Natural killer cell (primary cell): Measurements from ENCODE around the gene LARP1. TPM values are rescaled to one million over a fixed set of nuclear protein-coding genes. Genes with fewer than 3 reads are reported as not detected.

Experiments
- ATAC-seq, 3 donors: fragments of 150-1000 bp in 2 of 3; fragments of 200-7000 bp in 1 of 3; cut with Tn5 transposase; 1 replicate in 1 of 3; 2 replicates in 2 of 3; pipeline ENCODE4 v1.10.0; 2021; ENCODE audit warnings: mild to moderate bottlenecking in 2 of 3, moderate library complexity in 2 of 3
- DNase-seq, 2 donors: peaks; one replicate each; pipeline versions ENCODE4 v3.0.0 to v3.0.0-alpha.2; 2013 to 2021; ENCODE audit warnings: mixed read lengths in 1 of 2
- H3K27ac ChIP-seq: one replicate; pipeline ENCODE4 v1.5.1; 2013; ENCODE audit warnings: mild to moderate bottlenecking, low read length
- H3K27me3 ChIP-seq: one replicate; pipeline ENCODE4 v1.6.1; 2013; ENCODE audit warnings: low read length; ENCODE audit not compliant: control insufficient read depth, insufficient read depth
- H3K36me3 ChIP-seq: one replicate; pipeline ENCODE4 v1.6.1; 2013; ENCODE audit warnings: low read length; ENCODE audit not compliant: control insufficient read depth, insufficient read depth
- H3K4me1 ChIP-seq: one replicate; pipeline ENCODE4 v1.6.1; 2013; ENCODE audit warnings: low read length; ENCODE audit not compliant: control insufficient read depth, insufficient read depth
- H3K4me3 ChIP-seq: one replicate; pipeline ENCODE4 v1.5.1; 2013; ENCODE audit warnings: low read length
- H3K9me3 ChIP-seq: one replicate; pipeline ENCODE4 v1.6.1; 2013; ENCODE audit warnings: low read length; ENCODE audit not compliant: control insufficient read depth, insufficient read depth
- H3K27ac Mint-ChIP-seq, 2 donors: one replicate each; pipeline ENCODE4 v1.8.0; 2022; ENCODE audit warnings: mild to moderate bottlenecking in 2 of 2, mixed read lengths in 2 of 2, moderate library complexity in 1 of 2
- H3K27me3 Mint-ChIP-seq, 2 donors: one replicate each; pipeline ENCODE4 v1.8.0; 2022; ENCODE audit warnings: low read depth in 2 of 2, mixed read lengths in 2 of 2
- H3K36me3 Mint-ChIP-seq: one replicate; pipeline ENCODE4 v1.8.0; 2022; ENCODE audit warnings: mixed read lengths
- H3K4me1 Mint-ChIP-seq, 2 donors: one replicate each; pipeline ENCODE4 v1.8.0; 2022; ENCODE audit warnings: mixed read lengths in 2 of 2
- H3K4me3 Mint-ChIP-seq: one replicate; pipeline ENCODE4 v1.8.0; 2022; ENCODE audit warnings: mild to moderate bottlenecking, moderate library complexity, mixed read lengths
- H3K9me3 Mint-ChIP-seq, 2 donors: one replicate each; pipeline ENCODE4 v1.8.0; 2022; ENCODE audit warnings: mixed read lengths in 2 of 2
- CTCF ChIP-seq: fragments of 200-600 bp; IDR thresholded peaks from one replicate; pipeline ENCODE4 v1.8.0; 2022; ENCODE audit warnings: antibody characterized with exemption
- WGBS: methylation state at CpG from one replicate; pipeline ENCODE4 v1.1.7; 2013; ENCODE audit warnings: missing lambda C conversion rate; ENCODE audit not compliant: insufficient coverage; 5-methylcytosine and 5-hydroxymethylcytosine counted together
- intact Hi-C: fragments of 100-400 bp; cut with micrococcal nuclease; formaldehyde crosslinking; loops from one replicate; pipeline ENCODE4 v1.14.2; 2022
- total RNA-seq, 4 donors: library from RNA; stranded (reverse); fragments of 120-200 nt in 1 of 4; gene quantifications; one replicate each; pipeline versions ENCODE4 v1.2.3 to v1.2.4, GENCODE V29; 2013 to 2022

The LARP1 gene
- total RNA-seq, 3 donors from 2014 or later (not counting 1 experiment from before 2014, with no cell fraction given) = 103 to 117 (median 112) TPM

- H3K9me3 Mint-ChIP-seq = no peaks in the 10 kb centered on the region
- H3K27me3 ChIP-seq = no peaks in the 10 kb centered on the region
- no peak for ATAC-seq
- no peaks in the 10 kb centered on the region for H3K27me3 Mint-ChIP-seq
- H3K9me3 ChIP-seq = no peaks in the 10 kb centered on the region
- no peak overlapping the region for H3K4me3 ChIP-seq
- H3K27ac Mint-ChIP-seq = no peak overlapping the region
- 90% methylated on average over 10 of the region's 10 CpGs for WGBS
- H3K4me3 Mint-ChIP-seq = no peak overlapping the region
- H3K36me3 ChIP-seq = no peaks in the 10 kb centered on the region
- H3K36me3 Mint-ChIP-seq = no peaks in the 10 kb centered on the region
- H3K27ac ChIP-seq = no peak overlapping the region
- peaks cover 64 to 71% of the 10 kb centered on the region in 2 donors for H3K4me1 Mint-ChIP-seq
- H3K4me1 ChIP-seq = peaks cover 51% of the 10 kb centered on the region
- no peak for TF ChIP-seq CTCF
- no peak for DNase-seq
- intact Hi-C loops = no loop called here
Observed at GRCh38 chr5:154771383-154771901, 16.3 kb downstream of the LARP1 start.

- WGBS = 43% methylated on average over 3 of the region's 3 CpGs
- H3K4me1 ChIP-seq = peaks cover 38% of the 10 kb centered on the region
- H3K4me3 Mint-ChIP-seq = no peak overlapping the region
Observed at GRCh38 chr5:154773326-154773725, 18.1 kb downstream of the LARP1 start.

GRCh38 chr5:154776167-154776566 is 21.0 kb downstream of the LARP1 start:
- no peak overlapping the region for H3K4me3 Mint-ChIP-seq
- H3K27me3 Mint-ChIP-seq = no peaks in the 10 kb centered on the region
- no peaks in the 10 kb centered on the region for H3K27me3 ChIP-seq
- peaks cover 35 to 44% of the 10 kb centered on the region in 2 donors for H3K4me1 Mint-ChIP-seq
- H3K36me3 Mint-ChIP-seq = no peaks in the 10 kb centered on the region
- H3K4me1 ChIP-seq = peaks cover 26% of the 10 kb centered on the region
- H3K9me3 ChIP-seq = no peaks in the 10 kb centered on the region
- TF ChIP-seq CTCF = no peak
- no peak overlapping the region for H3K4me3 ChIP-seq
- 100% methylated on average over 1 of the region's 1 CpG for WGBS
- ATAC-seq (no peak), DNase-seq (no peak)
- H3K36me3 ChIP-seq = no peaks in the 10 kb centered on the region
- no peak overlapping the region for H3K27ac ChIP-seq
- intact Hi-C loops = no loop called here
- peak overlapping the region in 1 of 2 donors; percentile 19 for H3K27ac Mint-ChIP-seq
- H3K9me3 Mint-ChIP-seq = no peaks in the 10 kb centered on the region

More at GRCh38 chr5:154773326-154773725, 18.1 kb downstream of the LARP1 start:
- DNase-seq = no peak
- H3K4me3 ChIP-seq = no peak overlapping the region
- no peak overlapping the region for H3K27ac ChIP-seq
- H3K27me3 ChIP-seq = no peaks in the 10 kb centered on the region
- H3K36me3 ChIP-seq = no peaks in the 10 kb centered on the region
- no peak for TF ChIP-seq CTCF
- Mint-ChIP-seq H3K4me1 (peaks cover 49 to 55% of the 10 kb centered on the region in 2 donors), H3K9me3 (no peaks in the 10 kb centered on the region), H3K27ac (peak overlapping the region in 1 of 2 donors; percentile 71), H3K36me3 (no peaks in the 10 kb centered on the region), H3K27me3 (no peaks in the 10 kb centered on the region)
- no peaks in the 10 kb centered on the region for H3K9me3 ChIP-seq
- intact Hi-C loops = no loop called here
- no peak for ATAC-seq

GRCh38 chr5:154778534-154778933 is 23.4 kb downstream of the LARP1 start:
- peaks cover 35% of the 10 kb centered on the region for H3K4me1 ChIP-seq
- ATAC-seq (no peak), DNase-seq (no peak)
- H3K4me3 ChIP-seq = no peak overlapping the region
- H3K27me3 Mint-ChIP-seq = no peaks in the 10 kb centered on the region
- no peaks in the 10 kb centered on the region for H3K9me3 ChIP-seq
- H3K9me3 Mint-ChIP-seq = no peaks in the 10 kb centered on the region
- no peaks in the 10 kb centered on the region for H3K27me3 ChIP-seq
- H3K36me3 Mint-ChIP-seq = no peaks in the 10 kb centered on the region
- intact Hi-C loops = no loop called here
- no peaks in the 10 kb centered on the region for H3K36me3 ChIP-seq
- WGBS = 100% methylated on average over 2 of the region's 2 CpGs
- TF ChIP-seq CTCF = no peak
- no peak overlapping the region for H3K27ac Mint-ChIP-seq
- H3K27ac ChIP-seq = no peak overlapping the region
- peaks cover 33 to 53% of the 10 kb centered on the region in 2 donors for H3K4me1 Mint-ChIP-seq
- H3K4me3 Mint-ChIP-seq = no peak overlapping the region
